CD4-positive, alpha-beta T cell (primary cell): ENCODE measurements around the gene CD177. TPM values are rescaled to one million over a fixed set of nuclear protein-coding genes. Genes with fewer than 3 reads are reported as not detected.
A peak's percentile ranks its signal among the peaks of the same experiment; 100 is the strongest.

Source experiments
- ATAC-seq: fragments of 200-7000 bp; cut with Tn5 transposase; one replicate; pipeline ENCODE4 v1.10.0; 2022; ENCODE audit warnings: mild to moderate bottlenecking; ENCODE audit not compliant: poor library complexity
- CTCF ChIA-PET: fragments of 350-600 bp; sonication (Branson Sonifier 250); formaldehyde crosslinking; loops from one replicate; lab custom pipeline; 2021; ENCODE audit warnings: antibody characterized with exemption, inconsistent platforms; lab: Charles Lee
- POLR2A ChIA-PET: fragments of 350-600 bp; sonication (Branson Sonifier 250); formaldehyde crosslinking; loops from one replicate; lab custom pipeline; 2021; ENCODE audit warnings: antibody characterized with exemption, inconsistent platforms; lab: Charles Lee
- DNase-seq, 14 experiments: peaks; one replicate each; pipeline ENCODE4 v3.0.0-alpha.2; 2013 to 2020; ENCODE audit warnings: mixed read lengths in 2 of 14
- H3K27ac ChIP-seq, 2 donors: one replicate each; pipeline versions ENCODE4 v1.5.1 to v1.7.0; 2013; ENCODE audit warnings: low read length in 2 of 2, low read depth in 1 of 2, mild to moderate bottlenecking in 1 of 2
- H3K27me3 ChIP-seq, 2 experiments: 1 replicate in 1 of 2; 2 replicates in 1 of 2; pipeline versions ENCODE4 v1.6.1 to v1.7.0; 2013; ENCODE audit warnings: low read length in 2 of 2, control low read depth in 1 of 2, mild to moderate bottlenecking in 1 of 2, moderate library complexity in 1 of 2; ENCODE audit not compliant: insufficient read depth in 2 of 2, control insufficient read depth in 1 of 2
- H3K36me3 ChIP-seq: one replicate; pipeline ENCODE4 v1.6.1; 2013; ENCODE audit warnings: low read length, control low read depth; ENCODE audit not compliant: insufficient read depth
- H3K4me1 ChIP-seq: one replicate; pipeline ENCODE4 v1.6.1; 2013; ENCODE audit warnings: low read length, control low read depth; ENCODE audit not compliant: insufficient read depth
- H3K4me3 ChIP-seq: one replicate; pipeline ENCODE4 v1.5.1; 2013; ENCODE audit warnings: mild to moderate bottlenecking, low read length, moderate library complexity
- H3K9me3 ChIP-seq, 2 experiments: 1 replicate in 1 of 2; 2 replicates in 1 of 2; pipeline versions ENCODE4 v1.6.1 to v1.7.0; 2013; ENCODE audit warnings: low read length in 2 of 2, mild to moderate bottlenecking in 2 of 2, control low read depth in 1 of 2, moderate library complexity in 1 of 2; ENCODE audit not compliant: control insufficient read depth in 1 of 2, insufficient read depth in 1 of 2
- H3K27ac Mint-ChIP-seq: one replicate; pipeline ENCODE4 v1.8.0; 2020; ENCODE audit warnings: mixed read lengths
- H3K27me3 Mint-ChIP-seq: one replicate; pipeline ENCODE4 v1.8.0; 2021; ENCODE audit warnings: mixed read lengths
- H3K36me3 Mint-ChIP-seq: one replicate; pipeline ENCODE4 v1.8.0; 2021; ENCODE audit warnings: low read depth, mixed read lengths
- H3K4me1 Mint-ChIP-seq: one replicate; pipeline ENCODE4 v1.8.0; 2021; ENCODE audit warnings: low read depth, mixed read lengths
- H3K4me3 Mint-ChIP-seq: one replicate; pipeline ENCODE4 v1.8.0; 2020; ENCODE audit warnings: mild to moderate bottlenecking, mixed read lengths
- H3K9me3 Mint-ChIP-seq: one replicate; pipeline ENCODE4 v1.8.0; 2020; ENCODE audit warnings: mixed read lengths
- CTCF ChIP-seq: fragments of 200-600 bp; IDR thresholded peaks from one replicate; pipeline ENCODE4 v1.8.0; 2022; ENCODE audit warnings: antibody characterized with exemption, mild to moderate bottlenecking
- intact Hi-C, 2 experiments: fragments of 100-400 bp; cut with DNase I in 1 of 2; cut with micrococcal nuclease in 1 of 2; formaldehyde crosslinking; loops; one replicate each; pipeline versions ENCODE4 v1.15.1 to v1.9.0; 2023 to 2025; cut with DNase I, micrococcal nuclease
- total RNA-seq, 174 experiments: library from RNA in 2 of 174; stranded (reverse) in 2 of 174; gene quantifications; one replicate each; pipeline ENCODE4 v1.2.3 and lab custom pipeline; 2021 to 2026

Gene CD177
- total RNA-seq, 2 experiments from 2014 or later = not detected

- ChIA-PET POLR2A (no interaction called here), CTCF (no interaction called here)
- Mint-ChIP-seq H3K27me3 (peaks cover 4% of the 10 kb centered on the region), H3K4me3 (no peak overlapping the region), H3K9me3 (no peaks in the 10 kb centered on the region), H3K27ac (no peak overlapping the region), H3K36me3 (no peaks in the 10 kb centered on the region), H3K4me1 (no peaks in the 10 kb centered on the region)
- H3K4me1 ChIP-seq = no peaks in the 10 kb centered on the region
- no peak for TF ChIP-seq CTCF
- DNase-seq = peak in 1 of 14 experiments; percentile 11
- intact Hi-C loops = no loop called here
- H3K9me3 ChIP-seq = peaks cover 0 to 19% of the 10 kb centered on the region in 2 experiments
- H3K27me3 ChIP-seq = peaks cover 0 to 2% of the 10 kb centered on the region in 2 experiments
- ATAC-seq = no peak
- no peak overlapping the region for H3K4me3 ChIP-seq
- no peaks in the 10 kb centered on the region for H3K36me3 ChIP-seq
- no peak overlapping the region for H3K27ac ChIP-seq
These were observed 54.6 kb downstream of the CD177 start for GRCh38 chr19:43408043-43408442.

GRCh38 chr19:43409415-43409814 is 55.9 kb downstream of the CD177 start:
- Histone ChIP-seq H3K4me1 (no peaks in the 10 kb centered on the region), H3K4me3 (no peak overlapping the region), H3K27me3 (no peaks in the 10 kb centered on the region), H3K27ac (no peak overlapping the region), H3K9me3 (peaks cover 0 to 25% of the 10 kb centered on the region in 2 experiments), H3K36me3 (no peaks in the 10 kb centered on the region)
- no peaks in the 10 kb centered on the region for H3K9me3 Mint-ChIP-seq
- H3K27ac Mint-ChIP-seq = no peak overlapping the region
- ChIA-PET CTCF (no interaction called here), POLR2A (no interaction called here)
- intact Hi-C loops = no loop called here
- no peak overlapping the region for H3K4me3 Mint-ChIP-seq
- peaks cover 4% of the 10 kb centered on the region for H3K27me3 Mint-ChIP-seq
- no peaks in the 10 kb centered on the region for H3K36me3 Mint-ChIP-seq
- DNase-seq = no peak
- ATAC-seq = no peak
- no peak for TF ChIP-seq CTCF
- no peaks in the 10 kb centered on the region for H3K4me1 Mint-ChIP-seq

GRCh38 chr19:43412441-43412840 is 59.0 kb downstream of the CD177 start:
- Mint-ChIP-seq H3K27me3 (no peaks in the 10 kb centered on the region), H3K9me3 (no peaks in the 10 kb centered on the region), H3K36me3 (no peaks in the 10 kb centered on the region), H3K27ac (no peak overlapping the region), H3K4me3 (no peak overlapping the region), H3K4me1 (no peaks in the 10 kb centered on the region)
- H3K27me3 ChIP-seq = no peaks in the 10 kb centered on the region
- ATAC-seq (no peak), DNase-seq (no peak)
- ChIA-PET CTCF (no interaction called here), POLR2A (no interaction called here)
- H3K4me3 ChIP-seq = no peak overlapping the region
- no peak for TF ChIP-seq CTCF
- intact Hi-C loops = no loop called here
- no peak overlapping the region for H3K27ac ChIP-seq
- H3K9me3 ChIP-seq = peaks cover 0 to 19% of the 10 kb centered on the region in 2 experiments
- no peaks in the 10 kb centered on the region for H3K4me1 ChIP-seq
- no peaks in the 10 kb centered on the region for H3K36me3 ChIP-seq

Other genes with a start within 250 kb of the CD177 start
- not detected for gene PSG5, start 167.2 kb upstream of the CD177 start, total RNA-seq
- not detected for gene PSG4, start 148.0 kb upstream of the CD177 start, total RNA-seq
- gene PSG9, start 84.2 kb upstream of the CD177 start, total RNA-seq = not detected
- gene TEX101, start 61.2 kb downstream of the CD177 start, total RNA-seq = not detected
- 10 to 100 TPM; 35.6 to 37.3 TPM for gene LYPD3, start 111.9 kb downstream of the CD177 start, total RNA-seq
- 10 to 100 TPM; 75.1 to 77.4 TPM for gene PHLDB3, start 151.1 kb downstream of the CD177 start, total RNA-seq
- 10 to 100 TPM; 20.2 to 21.7 TPM for gene ETHE1, start 173.5 kb downstream of the CD177 start, total RNA-seq
- gene ZNF575, start 179.5 kb downstream of the CD177 start, total RNA-seq = 1 to 10 TPM; 2.6 to 2.7 TPM
- 10 to 100 TPM; 25.1 to 26.2 TPM for gene XRCC1, start 221.8 kb downstream of the CD177 start, total RNA-seq
- not detected for gene PINLYP, start 222.1 kb downstream of the CD177 start, total RNA-seq
- gene IRGQ, start 242.4 kb downstream of the CD177 start, total RNA-seq = 10 to 100 TPM; 28.9 to 29.8 TPM
- gene ZNF576, start 242.9 kb downstream of the CD177 start, total RNA-seq = 1 to 10 TPM; 4.1 to 4.8 TPM